DOHH2 (cell line): Measurements from ENCODE around the gene PLPPR1.

Source experiments
- H3F3A ChIP-seq: fragments of 200-600 bp; sonication (generic), shearing (Covaris generic); 2 replicates; pipeline ENCODE4 v1.6.0; 2016; ENCODE audit warnings: antibody characterized with exemption, mild to moderate bottlenecking; ENCODE audit not compliant: control insufficient read depth, insufficient read depth
- H3K27ac ChIP-seq: fragments of 200-600 bp; sonication (generic); 2 replicates; pipeline ENCODE4 v1.5.1; 2014; ENCODE audit warnings: low read depth, mild to moderate bottlenecking, low read length, moderate library complexity
- H3K27me3 ChIP-seq: fragments of 200-600 bp; sonication (generic); 2 replicates; pipeline ENCODE4 v1.6.1; 2014; ENCODE audit warnings: mild to moderate bottlenecking, low read length, mixed read lengths; ENCODE audit not compliant: control insufficient read depth
- H3K36me3 ChIP-seq: fragments of 200-600 bp; sonication (generic); 2 replicates; pipeline ENCODE4 v1.6.1; 2014; ENCODE audit warnings: mild to moderate bottlenecking, low read length, moderate library complexity, mixed read lengths; ENCODE audit not compliant: control insufficient read depth
- H3K4me1 ChIP-seq: fragments of 200-600 bp; sonication (generic); 2 replicates; pipeline ENCODE4 v1.6.1; 2014; ENCODE audit warnings: mild to moderate bottlenecking, low read length, mixed read lengths; ENCODE audit not compliant: control insufficient read depth
- H3K4me2 ChIP-seq: fragments of 200-600 bp; sonication (generic); 2 replicates; pipeline ENCODE4 v1.6.0; 2014; ENCODE audit warnings: mild to moderate bottlenecking, low read length, moderate library complexity
- H3K4me3 ChIP-seq: fragments of 200-600 bp; sonication (generic); 2 replicates; pipeline ENCODE4 v1.5.1; 2014; ENCODE audit warnings: mild to moderate bottlenecking, low read length, mixed read lengths
- H3K79me2 ChIP-seq: fragments of 200-600 bp; sonication (generic); 2 replicates; pipeline ENCODE4 v1.6.1; 2014; ENCODE audit warnings: mild to moderate bottlenecking, low read length, mixed read lengths; ENCODE audit not compliant: control insufficient read depth
- H3K9me2 ChIP-seq: fragments of 200-600 bp; sonication (generic); replicated peaks from 2 replicates; pipeline ENCODE4 v1.6.1; 2014; ENCODE audit warnings: mild to moderate bottlenecking, low read length, mixed read lengths; ENCODE audit not compliant: control insufficient read depth
- H3K9me3 ChIP-seq: fragments of 200-600 bp; sonication (generic); 2 replicates; pipeline ENCODE4 v1.6.1; 2014; ENCODE audit warnings: antibody characterized with exemption, low read length, mixed read lengths; ENCODE audit not compliant: control insufficient read depth, insufficient read depth
- H4K20me1 ChIP-seq: fragments of 200-600 bp; sonication (generic); 2 replicates; pipeline ENCODE4 v1.6.0; 2014; ENCODE audit warnings: low read depth, mild to moderate bottlenecking, antibody characterized with exemption, low read length, moderate library complexity; ENCODE audit not compliant: control insufficient read depth, insufficient read depth
- EZH2phosphoT487 ChIP-seq: fragments of 200-600 bp; sonication (generic); IDR thresholded peaks from 2 replicates; pipeline ENCODE4 v1.6.1; 2017; ENCODE audit warnings: borderline replicate concordance, mild to moderate bottlenecking, antibody characterized with exemption, low read length, moderate library complexity, mixed read lengths
- TF ChIP-seq, protein P1 (sequence below): fragments of 200-600 bp; sonication (generic); IDR thresholded peaks from one replicate; pipeline ENCODE4 v1.5.1; 2014; ENCODE audit warnings: antibody characterized with exemption, mild to moderate bottlenecking, low read depth, low read length; ENCODE audit not compliant: poor library complexity, severe bottlenecking

Gene PLPPR1

DNA sequence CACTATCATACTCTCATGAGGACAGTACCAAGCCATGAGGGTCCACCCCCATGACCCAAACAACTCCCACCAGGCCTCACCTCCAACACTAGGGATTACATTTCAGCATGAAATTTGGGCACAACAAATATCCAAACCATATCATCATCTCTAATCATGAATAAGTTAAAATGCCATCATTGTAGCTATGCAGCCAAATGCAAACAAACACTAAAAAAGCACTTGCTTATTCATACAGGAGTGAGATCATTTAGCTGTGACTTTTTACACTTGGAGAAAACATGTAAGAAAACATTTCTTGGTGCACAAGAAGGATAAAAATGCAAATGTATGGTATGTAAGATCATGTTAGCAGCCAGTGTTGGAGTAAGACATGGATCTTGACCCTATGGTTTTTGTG is 332.1 kb downstream of the PLPPR1 start:
- H3K9me2 ChIP-seq, result no peaks in the 10 kb centered on the region
- H3K4me2 ChIP-seq, result no peak overlapping the region
- H3K36me3 ChIP-seq, result no peaks in the 10 kb centered on the region
- H3K4me1 ChIP-seq, result no peaks in the 10 kb centered on the region
- TF ChIP-seq, protein P1, sequence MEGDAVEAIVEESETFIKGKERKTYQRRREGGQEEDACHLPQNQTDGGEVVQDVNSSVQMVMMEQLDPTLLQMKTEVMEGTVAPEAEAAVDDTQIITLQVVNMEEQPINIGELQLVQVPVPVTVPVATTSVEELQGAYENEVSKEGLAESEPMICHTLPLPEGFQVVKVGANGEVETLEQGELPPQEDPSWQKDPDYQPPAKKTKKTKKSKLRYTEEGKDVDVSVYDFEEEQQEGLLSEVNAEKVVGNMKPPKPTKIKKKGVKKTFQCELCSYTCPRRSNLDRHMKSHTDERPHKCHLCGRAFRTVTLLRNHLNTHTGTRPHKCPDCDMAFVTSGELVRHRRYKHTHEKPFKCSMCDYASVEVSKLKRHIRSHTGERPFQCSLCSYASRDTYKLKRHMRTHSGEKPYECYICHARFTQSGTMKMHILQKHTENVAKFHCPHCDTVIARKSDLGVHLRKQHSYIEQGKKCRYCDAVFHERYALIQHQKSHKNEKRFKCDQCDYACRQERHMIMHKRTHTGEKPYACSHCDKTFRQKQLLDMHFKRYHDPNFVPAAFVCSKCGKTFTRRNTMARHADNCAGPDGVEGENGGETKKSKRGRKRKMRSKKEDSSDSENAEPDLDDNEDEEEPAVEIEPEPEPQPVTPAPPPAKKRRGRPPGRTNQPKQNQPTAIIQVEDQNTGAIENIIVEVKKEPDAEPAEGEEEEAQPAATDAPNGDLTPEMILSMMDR, result no peak
- no peak for TF ChIP-seq EZH2phosphoT487
- no peaks in the 10 kb centered on the region for H4K20me1 ChIP-seq
- H3F3A ChIP-seq, result no peaks in the 10 kb centered on the region
- H3K79me2 ChIP-seq, result no peaks in the 10 kb centered on the region
- no peak overlapping the region for H3K4me3 ChIP-seq
- no peaks in the 10 kb centered on the region for H3K27me3 ChIP-seq
- no peak overlapping the region for H3K27ac ChIP-seq
- H3K9me3 ChIP-seq, result no peaks in the 10 kb centered on the region

DNA sequence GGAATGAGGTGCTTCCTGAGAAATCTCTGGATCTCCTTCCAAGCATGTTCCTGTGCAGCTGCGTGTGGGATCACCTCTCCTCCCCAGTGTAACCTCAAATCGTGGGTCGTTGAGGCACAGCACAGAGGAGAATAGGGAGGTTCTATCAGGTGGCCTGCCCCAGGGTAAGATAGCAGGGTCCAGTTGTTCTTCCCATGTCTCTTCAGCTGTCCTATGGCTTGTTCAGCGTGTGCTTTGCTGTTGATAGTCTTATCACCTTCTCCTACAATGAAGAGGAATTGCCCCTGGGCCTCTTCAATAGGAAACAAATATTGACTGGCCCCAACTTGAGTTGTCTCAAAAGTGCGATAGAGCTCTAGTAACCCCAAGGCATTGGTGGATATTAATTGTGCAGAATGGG is 333.9 kb downstream of the PLPPR1 start:
- no peaks in the 10 kb centered on the region for H3K9me2 ChIP-seq
- no peaks in the 10 kb centered on the region for H3F3A ChIP-seq
- H3K4me2 ChIP-seq, result no peak overlapping the region
- H3K27me3 ChIP-seq, result no peaks in the 10 kb centered on the region
- H4K20me1 ChIP-seq, result no peaks in the 10 kb centered on the region
- H3K36me3 ChIP-seq, result no peaks in the 10 kb centered on the region
- no peaks in the 10 kb centered on the region for H3K9me3 ChIP-seq
- H3K4me1 ChIP-seq, result no peaks in the 10 kb centered on the region
- no peak overlapping the region for H3K27ac ChIP-seq
- H3K79me2 ChIP-seq, result no peaks in the 10 kb centered on the region
- no peak for TF ChIP-seq EZH2phosphoT487
- TF ChIP-seq, protein P1, result no peak
- H3K4me3 ChIP-seq, result no peak overlapping the region

DNA sequence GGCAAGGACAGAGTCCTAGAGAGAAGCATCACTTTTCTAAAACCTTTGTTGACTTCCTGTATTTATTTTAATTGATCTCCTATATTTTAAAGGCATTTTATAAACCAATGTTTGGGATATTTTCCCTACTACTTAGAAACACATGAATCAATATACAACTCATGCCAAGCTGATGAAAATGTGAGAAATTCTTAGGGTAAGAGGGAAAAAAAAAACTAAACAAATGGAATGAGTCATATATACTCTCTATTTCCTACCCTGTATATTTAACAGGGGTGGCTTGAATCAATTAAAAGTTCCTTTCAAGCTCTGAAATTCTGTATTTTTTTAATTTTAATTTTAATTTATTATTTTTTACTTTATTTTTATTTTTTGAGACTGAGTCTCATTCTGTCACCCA is 336.7 kb downstream of the PLPPR1 start:
- H3F3A ChIP-seq, result no peaks in the 10 kb centered on the region
- TF ChIP-seq, protein P1, result no peak
- TF ChIP-seq EZH2phosphoT487, result no peak
- H3K27me3 ChIP-seq, result no peaks in the 10 kb centered on the region
- no peaks in the 10 kb centered on the region for H3K9me2 ChIP-seq
- no peaks in the 10 kb centered on the region for H3K79me2 ChIP-seq
- no peaks in the 10 kb centered on the region for H3K9me3 ChIP-seq
- H3K4me3 ChIP-seq, result no peak overlapping the region
- H3K4me2 ChIP-seq, result no peak overlapping the region
- H4K20me1 ChIP-seq, result no peaks in the 10 kb centered on the region
- H3K36me3 ChIP-seq, result no peaks in the 10 kb centered on the region
- H3K27ac ChIP-seq, result no peak overlapping the region
- H3K4me1 ChIP-seq, result no peaks in the 10 kb centered on the region
